B cell (primary cell): Measurements from ENCODE around the gene THRAP3. TPM values are rescaled to one million over a fixed set of nuclear protein-coding genes. Genes with fewer than 3 reads are reported as not detected.

Experiments used
- ATAC-seq: fragments of 200-7000 bp; cut with Tn5 transposase; one replicate; pipeline ENCODE4 v1.10.0; 2021; ENCODE audit warnings: low read depth, mild to moderate bottlenecking, moderate number of reproducible peaks, moderate library complexity
- CTCF ChIA-PET: fragments of 350-600 bp; sonication (Branson Sonifier 250); formaldehyde crosslinking; loops from one replicate; lab custom pipeline; 2021; ENCODE audit warnings: antibody characterized with exemption, inconsistent platforms; lab: Charles Lee
- POLR2A ChIA-PET: fragments of 350-600 bp; sonication (Branson Sonifier 250); formaldehyde crosslinking; loops from one replicate; lab custom pipeline; 2021; ENCODE audit warnings: antibody characterized with exemption; lab: Charles Lee
- DNase-seq: peaks from one replicate; pipeline ENCODE4 v3.0.0; 2013
- H2AFZ ChIP-seq: 2 replicates; pipeline ENCODE4 v1.6.1; 2012; ENCODE audit warnings: mild to moderate bottlenecking, low read depth, low read length; ENCODE audit not compliant: insufficient read depth, poor library complexity, severe bottlenecking
- H3K27ac ChIP-seq, 2 donors: 1 replicate in 1 of 2; 2 replicates in 1 of 2; pipeline ENCODE4 v1.5.1; 2012 to 2013; ENCODE audit warnings: low read length in 2 of 2, mild to moderate bottlenecking in 2 of 2, moderate library complexity in 1 of 2
- H3K27me3 ChIP-seq, 4 experiments: fragments of 200-600 bp in 1 of 4; sonication (generic) in 1 of 4; replicated peaks in 1 of 4; 1 replicate in 2 of 4; 2 replicates in 2 of 4; pipeline versions ENCODE4 v1.6.1 to v1.7.0; 2013 to 2016; ENCODE audit warnings: low read length in 3 of 4, mild to moderate bottlenecking in 2 of 4, mixed read lengths in 1 of 4, moderate library complexity in 1 of 4; ENCODE audit not compliant: insufficient read depth in 4 of 4, control insufficient read depth in 3 of 4; ENCODE audit errors: control extremely low read depth in 1 of 4
- H3K36me3 ChIP-seq, 2 experiments: replicated peaks in 1 of 2; 1 replicate in 1 of 2; 2 replicates in 1 of 2; pipeline versions ENCODE4 v1.6.1 to v1.7.1; 2013; ENCODE audit warnings: low read length in 1 of 2; ENCODE audit not compliant: insufficient read depth in 2 of 2, control insufficient read depth in 1 of 2; ENCODE audit errors: control extremely low read depth in 1 of 2, extremely low read depth in 1 of 2
- H3K4me1 ChIP-seq, 2 donors: fragments of 200-600 bp in 1 of 2; sonication (generic) in 1 of 2; 1 replicate in 1 of 2; 2 replicates in 1 of 2; pipeline versions ENCODE4 v1.5.1 to v1.6.1; 2013 to 2017; ENCODE audit warnings: low read length in 2 of 2; ENCODE audit not compliant: control insufficient read depth in 2 of 2, insufficient read depth in 2 of 2
- H3K4me2 ChIP-seq: replicated peaks from 2 replicates; pipeline ENCODE3; 2012; ENCODE audit warnings: mild to moderate bottlenecking, low read depth, low read length; ENCODE audit not compliant: poor library complexity, severe bottlenecking
- H3K4me3 ChIP-seq, 5 experiments: fragments of 200-600 bp in 1 of 5; sonication (generic) in 1 of 5; 1 replicate in 3 of 5; 2 replicates in 2 of 5; pipeline versions ENCODE4 v1.5.1 to v1.7.0; 2011 to 2016; ENCODE audit warnings: low read length in 4 of 5, mild to moderate bottlenecking in 4 of 5, low read depth in 2 of 5, control low read depth in 1 of 5, moderate library complexity in 1 of 5; ENCODE audit not compliant: insufficient read depth in 1 of 5; ENCODE audit errors: control extremely low read depth in 1 of 5, extremely low read depth in 1 of 5
- H3K79me2 ChIP-seq: fragments of 200-600 bp; sonication (generic); one replicate; pipeline ENCODE4 v1.6.0; 2016; ENCODE audit warnings: low read length; ENCODE audit not compliant: control insufficient read depth, insufficient read depth
- H3K9ac ChIP-seq: fragments of 200-600 bp; sonication (generic); 2 replicates; pipeline ENCODE4 v1.6.1; 2017; ENCODE audit warnings: mild to moderate bottlenecking, low read length, moderate library complexity
- H3K9me3 ChIP-seq, 3 donors: one replicate each; pipeline versions ENCODE4 v1.6.1 to v1.7.1; 2013; ENCODE audit warnings: low read length in 2 of 3; ENCODE audit not compliant: control insufficient read depth in 2 of 3, insufficient read depth in 1 of 3; ENCODE audit errors: control extremely low read depth in 1 of 3
- H4K20me1 ChIP-seq: 2 replicates; pipeline ENCODE4 v1.6.0; 2012; ENCODE audit warnings: mild to moderate bottlenecking, low read length; ENCODE audit not compliant: insufficient read depth, control insufficient read depth, poor library complexity, severe bottlenecking
- H3K27ac Mint-ChIP-seq: one replicate; pipeline ENCODE4 v1.8.0; 2021; ENCODE audit warnings: mixed read lengths
- H3K27me3 Mint-ChIP-seq: one replicate; pipeline ENCODE4 v1.8.0; 2021; ENCODE audit warnings: mixed read lengths
- H3K4me1 Mint-ChIP-seq: one replicate; pipeline ENCODE4 v1.8.0; 2021; ENCODE audit warnings: mixed read lengths
- H3K4me3 Mint-ChIP-seq: one replicate; pipeline ENCODE4 v1.8.0; 2021; ENCODE audit warnings: mixed read lengths
- H3K9me3 Mint-ChIP-seq: one replicate; pipeline ENCODE4 v1.8.0; 2022; ENCODE audit warnings: mixed read lengths; ENCODE audit not compliant: insufficient read depth
- CTCF ChIP-seq: fragments of 200-600 bp; IDR thresholded peaks from one replicate; pipeline ENCODE4 v1.8.0; 2022; ENCODE audit warnings: antibody characterized with exemption, mild to moderate bottlenecking
- EZH2 ChIP-seq: IDR thresholded peaks from 2 replicates; pipeline ENCODE4 v1.6.1; 2012; ENCODE audit warnings: borderline replicate concordance, low read depth, mild to moderate bottlenecking, moderate library complexity, low read length; ENCODE audit not compliant: insufficient read depth, poor library complexity, severe bottlenecking
- WGBS: methylation state at CpG from one replicate; pipeline ENCODE4 v1.1.5; 2013; ENCODE audit warnings: missing lambda C conversion rate; ENCODE audit not compliant: insufficient coverage; 5-methylcytosine and 5-hydroxymethylcytosine counted together
- intact Hi-C: fragments of 100-400 bp; cut with micrococcal nuclease; formaldehyde crosslinking; loops from one replicate; pipeline ENCODE4 v1.10.0; 2022
- polyA plus RNA-seq: library from polyadenylated mRNA; depleted of rRNA; stranded (reverse); fragments of >200 nt; gene quantifications from 2 replicates; pipeline ENCODE4 v1.2.3, GENCODE V29; 2012
- total RNA-seq, 2 donors: library from RNA; stranded (reverse); fragments of 120-200 nt in 1 of 2; gene quantifications; 1 replicate in 1 of 2; 2 replicates in 1 of 2; pipeline versions ENCODE4 v1.2.3 to v1.2.4, GENCODE V29; 2013 to 2022

The THRAP3 gene
- total and polyA plus RNA-seq, 2 donors (not counting 1 experiment from before 2014, with no cell fraction given), result 64.1 to 153 TPM

GRCh38 chr1:36222481-36223380, 1.5 kb upstream of the THRAP3 start:
- Histone ChIP-seq H4K20me1 (peaks cover 7% of the 10 kb centered on the region), H3K27me3 (no peaks in the 10 kb centered on the region), H3K9me3 (no peaks in the 10 kb centered on the region), H3K4me3 (peak overlapping the region; percentile 77 to 98 (median 91)), H2AFZ (peak overlapping the region; percentile 78), H3K9ac (peak overlapping the region; percentile 100), H3K79me2 (peaks cover 34% of the 10 kb centered on the region), H3K4me1 (peaks cover 22 to 38% of the 10 kb centered on the region in 2 donors), H3K4me2 (peak overlapping the region; percentile 80), H3K36me3 (peaks cover 0 to 17% of the 10 kb centered on the region in 2 experiments), H3K27ac (peak overlapping the region; percentile 95 to 100)
- no peaks in the 10 kb centered on the region for H3K27me3 Mint-ChIP-seq
- peaks cover 32% of the 10 kb centered on the region for H3K4me1 Mint-ChIP-seq
- DNase-seq (no peak), ATAC-seq (no peak)
- TF ChIP-seq CTCF (no peak), EZH2 (no peak)
- CTCF ChIA-PET, result interaction anchor here (1.0 to 3.3 kb wide), 7 partner anchors 15 to 73 kb away, joined by 3 to 32 read pairs (median 13); partner anchors contain the start of gene TRAPPC3
- WGBS, result 90% methylated on average over 19 of the region's 33 CpGs
- H3K9me3 Mint-ChIP-seq, result no peaks in the 10 kb centered on the region
- intact Hi-C loops, result no loop called here
- POLR2A ChIA-PET, result interaction anchor here (0.5 to 3.3 kb wide), 9 partner anchors 18 to 1469 kb away, joined by 3 to 21 read pairs (median 5); partner anchors contain the start of genes CDCA8, MAP7D1 and TRAPPC3
- peak overlapping the region; percentile 98 for H3K4me3 Mint-ChIP-seq
- peak overlapping the region; percentile 100 for H3K27ac Mint-ChIP-seq
